Midbrain (tissue), 1 donor: ENCODE data around the gene CYP26B1.
A peak's percentile ranks its signal among the peaks of the same experiment; 100 is the strongest.

Experiments used
- DNase-seq: peaks from one replicate; lab custom pipeline; 2025; lab: John Stamatoyannopoulos, UW

The CYP26B1 gene

GRCh38 chr2:72155151-72155550 lies 7.5 kb upstream of the CYP26B1 start:
- DNase-seq = no peak

- DNase-seq = no peak
Observed at GRCh38 chr2:72154386-72154975, 6.8 kb upstream of the CYP26B1 start.

GRCh38 chr2:72153924-72154323 lies 6.3 kb upstream of the CYP26B1 start:
- no peak for DNase-seq

- DNase-seq = no peak
Observed at GRCh38 chr2:72153026-72153791, 5.5 kb upstream of the CYP26B1 start.

DNA sequence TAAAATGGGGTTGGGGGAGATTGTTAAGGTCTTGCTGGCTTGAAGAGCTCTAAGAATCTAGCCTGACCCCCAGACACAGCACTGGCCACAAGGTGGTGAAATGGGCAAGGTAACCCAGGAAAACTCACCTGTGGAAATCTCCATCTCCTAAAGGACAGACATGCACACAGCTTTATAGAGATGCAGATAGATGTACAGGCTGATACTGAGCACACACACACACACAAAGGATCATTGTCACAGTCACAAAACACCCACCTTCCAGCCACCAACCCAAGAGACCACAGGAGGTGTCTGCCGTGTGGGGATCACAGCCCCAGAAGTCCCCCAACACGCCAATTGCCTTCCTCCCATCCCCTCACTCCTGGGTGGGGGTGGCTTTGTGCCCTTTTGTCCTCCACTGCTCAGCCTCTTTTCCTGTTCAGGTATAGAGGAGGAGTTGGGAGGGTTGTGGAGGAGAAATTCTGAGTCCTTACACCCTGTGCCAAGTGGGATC lies 3.2 kb upstream of the CYP26B1 start:
- DNase-seq = no peak

DNA sequence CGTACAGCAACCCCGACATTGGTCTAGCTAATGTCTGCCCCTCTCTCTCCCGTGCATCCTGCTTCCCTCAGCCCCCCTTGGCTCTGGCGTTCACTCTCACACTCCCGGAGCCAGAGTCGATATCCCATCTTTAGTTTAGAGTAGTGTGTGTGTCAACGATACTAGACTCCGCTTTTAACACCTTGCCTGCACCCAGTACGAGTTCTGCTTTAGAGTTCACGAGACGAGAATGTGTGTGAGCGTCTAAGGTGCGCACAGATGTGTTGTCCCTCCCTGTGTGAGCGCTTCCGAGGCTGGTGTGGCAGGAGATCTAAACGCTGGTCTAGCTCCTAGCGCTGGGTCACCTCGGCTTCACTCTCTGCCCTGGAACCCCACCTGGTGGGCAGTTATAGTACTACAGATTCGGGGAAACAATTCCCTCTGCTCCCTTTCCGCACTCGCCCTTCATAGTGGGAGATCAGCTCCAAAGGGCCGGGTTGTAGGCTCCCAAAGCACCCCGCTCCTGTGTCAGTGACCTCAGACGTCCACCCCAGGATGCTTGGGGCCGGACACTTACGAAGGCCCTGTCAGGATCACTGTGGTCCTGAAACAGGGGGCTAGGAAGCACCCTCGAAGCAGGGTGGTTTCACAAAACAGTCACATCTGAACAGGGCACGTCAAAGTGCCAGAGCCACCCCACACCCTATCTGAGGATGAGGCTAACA lies 2.6 kb upstream of the CYP26B1 start:
- peak; percentile 86 for DNase-seq

DNA sequence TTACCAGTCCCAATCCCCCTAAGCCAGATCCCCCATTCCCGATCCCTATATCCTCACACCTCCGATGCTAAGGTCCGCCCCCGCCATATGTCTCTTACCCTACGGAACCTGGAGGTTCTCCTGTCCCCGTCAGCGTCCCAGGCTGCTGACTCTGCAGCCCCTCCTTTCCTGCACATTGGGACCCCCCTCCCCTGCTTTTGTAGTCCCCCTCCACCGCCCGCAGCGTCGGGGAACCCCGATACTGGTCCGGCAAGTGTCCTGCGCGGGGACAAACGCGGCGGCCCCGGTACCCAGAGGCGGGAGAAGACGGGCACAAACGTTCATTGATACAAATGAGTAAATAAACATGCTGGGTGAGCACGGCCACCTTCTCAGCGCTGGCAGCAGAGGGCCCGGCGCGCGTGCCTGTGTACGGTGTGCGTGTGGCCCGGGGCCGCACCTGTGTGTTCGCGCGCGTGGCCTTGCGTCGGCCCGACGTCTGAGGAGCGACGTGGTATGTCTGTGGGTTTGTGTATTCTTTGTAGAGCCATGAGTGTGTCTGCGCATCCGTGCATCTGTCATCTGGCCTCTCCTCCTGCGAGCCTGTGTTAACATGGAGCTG lies 2.0 kb upstream of the CYP26B1 start:
- DNase-seq = peak; percentile 34

- DNase-seq = peak; percentile 69
Observed at GRCh38 chr2:72148837-72149555, 1.3 kb upstream of the CYP26B1 start.

GRCh38 chr2:72148003-72148836 lies 558 bp upstream of the CYP26B1 start:
- DNase-seq = peak; percentile 13

- no peak for DNase-seq
Observed at GRCh38 chr2:72146347-72147302, 1.0 kb downstream of the CYP26B1 start.

GRCh38 chr2:72145658-72146329 lies 1.9 kb downstream of the CYP26B1 start:
- peak; percentile 6 for DNase-seq

DNA sequence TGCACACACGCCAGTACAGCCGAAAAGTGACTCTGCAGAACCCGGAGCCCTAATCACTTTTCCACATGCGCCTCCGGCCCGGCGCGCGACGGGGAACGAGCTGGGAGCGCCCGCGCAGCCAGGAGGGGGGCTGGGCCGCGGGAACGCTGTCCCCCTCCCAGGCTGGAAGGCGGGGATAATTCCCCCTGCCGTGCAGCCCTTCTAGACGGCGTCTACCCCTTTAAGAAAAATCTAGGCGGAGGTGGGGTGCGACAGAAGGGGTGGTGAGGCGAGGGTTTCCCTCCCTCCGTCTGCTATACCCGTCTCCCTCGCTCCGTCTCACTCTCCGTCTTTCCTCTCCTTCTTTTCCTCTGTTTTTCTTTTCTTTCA lies 2.4 kb downstream of the CYP26B1 start:
- no peak for DNase-seq

DNA sequence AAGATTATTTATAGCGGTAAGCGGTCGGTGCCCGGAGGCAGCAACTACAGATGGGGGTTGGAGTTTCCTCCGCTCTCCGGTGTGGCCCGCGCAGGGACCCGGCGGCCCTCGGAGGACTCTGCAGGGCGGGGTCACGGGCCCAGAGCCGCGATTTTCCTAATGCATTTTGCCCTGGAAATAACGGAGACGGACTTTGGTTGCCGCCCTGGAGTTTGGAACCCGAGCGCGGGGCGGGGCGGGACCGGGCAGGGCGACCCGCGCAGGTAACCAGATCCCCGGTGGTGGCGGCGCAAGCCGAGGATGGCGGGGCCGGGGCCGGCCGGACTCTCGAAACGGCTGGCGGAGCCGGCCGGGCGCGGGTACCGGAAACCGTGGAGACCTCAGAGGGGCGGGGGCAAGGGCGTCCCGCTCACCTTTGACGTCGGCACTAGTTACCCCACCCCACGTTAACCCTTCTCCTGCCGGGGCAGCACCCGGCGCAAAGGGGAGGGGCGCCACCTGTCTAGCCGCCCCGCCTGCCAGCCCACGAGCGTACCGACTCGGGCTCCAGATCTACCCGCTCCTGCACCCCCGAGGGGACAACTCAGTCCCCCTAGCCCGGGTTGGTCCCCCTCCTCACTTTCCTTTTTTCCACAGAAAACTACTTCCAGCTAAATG lies 2.9 kb downstream of the CYP26B1 start:
- DNase-seq = peak; percentile 4

GRCh38 chr2:72144274-72144631 lies 3.4 kb downstream of the CYP26B1 start:
- no peak for DNase-seq

GRCh38 chr2:72143441-72144273 lies 4.0 kb downstream of the CYP26B1 start:
- DNase-seq = no peak

DNA sequence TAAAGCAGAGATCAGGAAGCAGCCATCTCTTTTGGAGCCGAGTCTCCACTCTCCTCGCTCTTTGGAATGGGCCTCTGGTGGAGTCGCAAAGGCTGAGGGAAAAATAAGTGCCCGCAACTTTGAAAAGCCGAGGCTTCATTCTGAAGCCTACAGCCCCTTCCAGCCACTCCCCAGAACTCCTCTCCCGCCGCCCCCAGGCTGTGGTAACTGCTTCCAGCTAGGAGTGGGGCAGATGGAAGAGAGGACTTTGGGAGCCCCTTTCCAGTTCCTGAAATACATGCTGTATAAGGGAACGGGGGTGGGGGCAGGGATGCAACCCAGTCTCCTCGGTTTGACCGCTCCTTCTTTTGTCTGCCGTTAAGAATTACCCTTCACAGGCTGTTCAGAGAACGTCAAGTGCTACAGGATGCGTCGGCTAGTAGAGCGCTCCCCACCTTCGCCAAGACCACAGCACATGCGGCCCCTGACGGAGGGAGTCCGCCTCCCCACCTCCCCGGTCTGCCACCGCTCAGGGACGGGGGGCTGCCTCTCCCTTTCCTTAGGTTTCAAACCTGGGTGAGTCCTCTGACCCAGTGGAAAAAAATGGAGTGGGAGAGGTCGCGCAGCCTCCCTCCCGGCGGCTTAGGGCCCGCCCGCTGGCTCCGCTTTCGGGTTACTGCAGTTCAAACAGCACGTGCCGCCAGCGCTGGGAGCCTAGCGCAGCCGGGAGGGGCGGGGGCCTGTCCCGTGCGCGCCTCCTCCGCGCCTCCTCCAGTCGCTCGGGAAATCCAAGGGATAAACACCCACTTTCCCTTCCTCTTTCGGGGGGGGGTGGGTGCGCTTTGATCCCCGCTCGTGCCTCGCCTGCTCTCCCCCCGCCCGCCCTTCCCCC lies 4.9 kb downstream of the CYP26B1 start:
- DNase-seq = peak; percentile 3
